ENCODE results near the gene ARHGAP26. TPM values are rescaled to one million over a fixed set of nuclear protein-coding genes. Genes with fewer than 3 reads are reported as not detected.

Gene ARHGAP26
- total RNA-seq, 2 donors from 2014 or later = 27.5 to 80.7 TPM

- no peak for TF ChIP-seq CTCF (IDR thresholded peaks at IDR 0.05)
- DNase-seq (ENCODE audit: low spot score) = no peak
- ATAC-seq (ENCODE audit: insufficient number of reproducible peaks, low FRiP score, low read depth) = no peak
These were observed 73.1 kb downstream of the ARHGAP26 start for GRCh38 chr5:142842994-142843905.

GRCh38 chr5:142844866-142845265 lies 74.7 kb downstream of the ARHGAP26 start:
- no peak for DNase-seq (ENCODE audit: low spot score)
- Histone ChIP-seq H3K4me3 (no peak overlapping the region), H3K36me3 (no peaks in the 10 kb centered on the region), H3K9me3 (no peaks in the 10 kb centered on the region), H3K27ac (peak overlapping the region in 1 of 2 donors; percentile 28), H3K27me3 (replicated peaks; ENCODE audit: insufficient read depth) (no peaks in the 10 kb centered on the region), H3K4me1 (ENCODE audit: control insufficient read depth in 1 of 2, low read depth in 2 of 2) (peaks cover 44 to 73% of the 10 kb centered on the region in 2 donors)
- TF ChIP-seq CTCF (IDR thresholded peaks at IDR 0.05) = no peak
- no peak for ATAC-seq (ENCODE audit: insufficient number of reproducible peaks, low FRiP score, low read depth)

More at GRCh38 chr5:142842994-142843905, 73.1 kb downstream of the ARHGAP26 start:
- Histone ChIP-seq H3K27ac (peak overlapping the region in 1 of 2 donors; percentile 84), H3K36me3 (no peaks in the 10 kb centered on the region), H3K27me3 (replicated peaks; ENCODE audit: insufficient read depth) (no peaks in the 10 kb centered on the region), H3K4me1 (ENCODE audit: control insufficient read depth in 1 of 2, low read depth in 2 of 2) (peaks cover 54 to 88% of the 10 kb centered on the region in 2 donors), H3K4me3 (no peak overlapping the region), H3K9me3 (no peaks in the 10 kb centered on the region)

- H3K27ac ChIP-seq = peak overlapping the region in 1 of 2 donors; percentile 28
- H3K4me3 ChIP-seq = no peak overlapping the region
- peaks cover 39 to 67% of the 10 kb centered on the region in 2 donors for H3K4me1 ChIP-seq (ENCODE audit: control insufficient read depth in 1 of 2, low read depth in 2 of 2)
- no peaks in the 10 kb centered on the region for H3K36me3 ChIP-seq
- H3K27me3 ChIP-seq (replicated peaks; ENCODE audit: insufficient read depth) = no peaks in the 10 kb centered on the region
- DNase-seq (ENCODE audit: low spot score) (no peak), ATAC-seq (ENCODE audit: insufficient number of reproducible peaks, low FRiP score, low read depth) (no peak)
- no peaks in the 10 kb centered on the region for H3K9me3 ChIP-seq
- no peak for TF ChIP-seq CTCF (IDR thresholded peaks at IDR 0.05)
These were observed 75.3 kb downstream of the ARHGAP26 start for GRCh38 chr5:142845402-142845921.

GRCh38 chr5:142845954-142846398 lies 75.8 kb downstream of the ARHGAP26 start:
- no peak for DNase-seq (ENCODE audit: low spot score)
- H3K4me1 ChIP-seq (ENCODE audit: control insufficient read depth in 1 of 2, low read depth in 2 of 2) = peaks cover 34 to 62% of the 10 kb centered on the region in 2 donors
- no peaks in the 10 kb centered on the region for H3K9me3 ChIP-seq
- H3K4me3 ChIP-seq = no peak overlapping the region
- H3K36me3 ChIP-seq = no peaks in the 10 kb centered on the region
- no peak for ATAC-seq (ENCODE audit: insufficient number of reproducible peaks, low FRiP score, low read depth)
- H3K27ac ChIP-seq = peak overlapping the region in 1 of 2 donors; percentile 28
- no peak for TF ChIP-seq CTCF (IDR thresholded peaks at IDR 0.05)
- no peaks in the 10 kb centered on the region for H3K27me3 ChIP-seq (replicated peaks; ENCODE audit: insufficient read depth)

GRCh38 chr5:142846406-142846805 lies 76.2 kb downstream of the ARHGAP26 start:
- Histone ChIP-seq H3K27ac (peak overlapping the region in 1 of 2 donors; percentile 28), H3K4me1 (ENCODE audit: control insufficient read depth in 1 of 2, low read depth in 2 of 2) (peaks cover 33 to 62% of the 10 kb centered on the region in 2 donors), H3K9me3 (no peaks in the 10 kb centered on the region), H3K27me3 (replicated peaks; ENCODE audit: insufficient read depth) (no peaks in the 10 kb centered on the region), H3K4me3 (no peak overlapping the region), H3K36me3 (no peaks in the 10 kb centered on the region)
- no peak for DNase-seq (ENCODE audit: low spot score)
- no peak for ATAC-seq (ENCODE audit: insufficient number of reproducible peaks, low FRiP score, low read depth)
- no peak for TF ChIP-seq CTCF (IDR thresholded peaks at IDR 0.05)

Measured in thoracic aorta (tissue), 2 donors.